ENCODE data around the gene KCNN3.

Gene KCNN3

DNA sequence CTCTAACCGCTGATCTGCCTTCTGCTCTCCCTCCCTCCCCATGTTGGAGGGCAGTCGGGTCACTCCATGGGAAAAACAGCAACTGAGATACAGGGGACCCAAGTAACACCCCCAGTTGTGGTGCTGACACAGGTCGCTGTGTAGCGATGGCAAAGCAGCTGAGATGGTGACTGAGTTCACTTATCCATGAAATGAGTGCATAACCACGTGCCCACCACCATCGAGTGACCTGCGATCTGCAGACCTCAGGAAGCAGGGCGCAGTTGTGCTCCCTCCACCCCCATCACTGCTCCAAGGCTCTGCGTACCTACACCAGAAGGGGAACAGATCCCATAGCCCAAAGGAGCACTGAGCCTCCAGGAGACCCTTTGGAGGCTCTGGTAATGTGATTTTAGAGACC, 31.1 kb downstream of the KCNN3 start:
- DNase-seq = no peak

DNA sequence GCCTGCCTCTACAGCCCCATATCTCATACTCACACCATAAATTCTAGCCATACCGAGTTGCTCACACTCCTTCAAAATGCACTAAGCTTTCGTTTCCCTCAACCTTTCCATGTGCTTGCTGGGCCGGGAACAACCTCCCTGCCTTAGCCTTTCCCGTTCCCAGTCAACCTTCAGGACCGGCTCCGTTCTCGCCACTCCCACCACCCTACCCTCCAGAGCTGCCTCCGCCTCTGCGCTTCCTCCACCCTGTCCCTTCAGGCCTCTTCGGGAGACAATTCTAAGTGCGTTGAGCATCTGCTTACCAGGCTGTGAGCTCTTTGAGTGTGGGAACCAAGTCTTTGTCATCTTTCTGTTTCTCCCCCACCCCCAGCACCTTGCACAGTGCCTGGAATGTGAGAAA, 31.6 kb downstream of the KCNN3 start:
- DNase-seq = no peak

DNA sequence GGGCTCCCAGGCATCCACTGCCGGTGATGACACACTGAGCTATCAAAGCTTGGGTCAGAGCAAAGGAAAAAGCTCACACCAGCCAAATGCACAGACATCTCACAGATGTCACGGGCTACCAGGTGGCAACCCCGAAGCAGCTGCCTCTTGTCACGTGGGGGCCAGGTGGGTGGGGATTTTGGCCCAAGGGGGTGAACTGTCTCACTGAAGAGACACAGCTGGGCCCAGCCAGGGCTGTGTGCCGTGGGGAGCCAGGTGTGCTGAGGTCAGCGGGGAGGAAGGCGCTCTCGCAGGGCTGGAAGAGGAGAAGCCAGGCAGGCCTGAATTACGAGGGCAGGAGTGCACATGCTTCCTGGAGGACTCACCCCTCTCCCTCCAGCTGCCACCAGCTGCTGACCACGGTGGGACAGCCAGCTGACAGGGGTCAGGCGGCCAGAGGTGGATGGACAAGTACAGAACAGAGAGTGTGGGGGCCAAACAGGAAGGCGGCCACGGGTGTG, 32.4 kb downstream of the KCNN3 start:
- DNase-seq = peak; percentile 49

DNA sequence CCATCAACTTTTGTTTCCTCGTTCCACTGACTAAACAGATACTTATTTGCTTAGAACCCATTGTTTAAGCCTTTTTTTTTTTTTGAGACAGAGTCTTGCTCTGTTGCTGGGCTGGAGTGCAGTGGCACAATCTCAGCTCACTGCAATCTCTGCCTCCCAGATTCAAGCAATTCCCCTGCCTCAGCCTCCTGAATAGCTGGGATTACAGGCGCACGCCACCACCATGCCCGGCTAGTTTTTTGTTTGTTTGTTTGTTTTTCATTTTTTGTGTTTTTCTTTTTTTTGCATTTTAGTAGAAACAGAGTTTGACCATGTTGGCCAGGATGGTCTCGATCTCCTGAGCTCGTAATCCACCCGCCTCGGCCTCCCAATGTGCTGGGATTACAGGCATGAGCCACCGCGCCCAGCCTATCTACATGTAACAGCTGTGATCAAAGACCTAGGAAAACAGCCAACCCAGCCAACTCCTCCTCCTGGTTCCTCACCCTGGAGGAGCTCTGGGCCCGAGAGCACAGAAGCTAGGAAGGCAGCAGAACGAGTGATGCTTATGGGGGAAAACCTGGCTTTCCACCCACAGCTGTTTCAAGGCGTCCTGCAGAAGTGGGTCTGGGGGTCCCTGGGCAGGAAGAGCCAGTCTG, 32.9 kb downstream of the KCNN3 start:
- no peak for DNase-seq

DNA sequence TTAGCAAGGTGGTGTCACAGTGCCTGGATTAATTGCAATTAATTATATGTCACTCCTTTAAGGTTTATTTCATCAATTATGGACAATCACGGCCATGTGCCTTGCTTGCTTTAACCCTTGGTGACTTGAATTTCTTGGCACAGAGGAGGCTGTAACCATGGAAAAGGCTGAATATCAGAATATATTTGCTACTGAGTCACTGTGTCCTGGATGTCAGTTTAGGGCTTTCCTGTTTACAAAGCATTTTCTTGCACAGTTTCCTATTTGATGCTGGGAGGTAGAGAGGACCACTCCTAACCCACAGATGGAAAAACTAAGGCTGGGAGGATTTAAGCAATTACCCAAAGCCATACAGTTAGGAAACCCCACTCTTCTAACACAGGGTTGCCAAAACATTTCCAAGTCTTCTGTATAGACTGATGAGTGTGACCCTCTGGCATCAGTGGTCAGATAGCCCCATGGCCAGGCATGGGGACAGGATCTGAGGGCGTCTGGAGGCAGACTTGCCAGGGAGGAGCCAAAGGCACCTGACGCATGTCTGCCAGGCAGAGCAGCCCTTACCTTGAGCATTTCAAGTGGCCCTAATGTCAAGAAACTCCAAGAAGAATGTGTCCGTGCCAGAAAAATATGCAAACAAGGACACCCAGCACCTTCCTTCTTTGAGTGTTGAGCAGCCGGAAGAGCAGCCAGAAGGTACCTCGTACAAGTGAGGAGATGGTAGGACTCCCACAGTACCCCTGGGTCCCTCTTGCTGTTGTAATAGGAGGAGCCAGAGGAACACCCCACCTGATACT, 34.4 kb downstream of the KCNN3 start:
- DNase-seq = no peak

DNA sequence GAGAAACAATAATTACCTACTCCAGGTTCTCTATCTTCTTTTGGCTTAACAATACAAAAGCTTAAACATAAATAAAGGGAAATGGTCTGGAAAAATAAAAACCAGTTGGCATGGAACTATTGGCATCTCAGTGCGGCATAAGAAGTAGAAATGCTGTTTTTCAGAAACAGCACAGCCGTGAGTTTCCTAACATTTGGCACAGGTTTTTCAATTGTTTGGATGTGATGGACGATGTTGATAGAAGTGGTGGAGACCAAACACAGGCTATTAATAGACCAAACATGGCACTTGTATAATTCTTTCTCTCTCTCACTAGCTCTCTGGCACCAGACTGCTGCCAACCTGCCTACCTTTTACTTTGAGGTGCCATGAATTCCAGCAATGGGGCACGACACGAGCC, 36.2 kb downstream of the KCNN3 start:
- no peak for DNase-seq

DNA sequence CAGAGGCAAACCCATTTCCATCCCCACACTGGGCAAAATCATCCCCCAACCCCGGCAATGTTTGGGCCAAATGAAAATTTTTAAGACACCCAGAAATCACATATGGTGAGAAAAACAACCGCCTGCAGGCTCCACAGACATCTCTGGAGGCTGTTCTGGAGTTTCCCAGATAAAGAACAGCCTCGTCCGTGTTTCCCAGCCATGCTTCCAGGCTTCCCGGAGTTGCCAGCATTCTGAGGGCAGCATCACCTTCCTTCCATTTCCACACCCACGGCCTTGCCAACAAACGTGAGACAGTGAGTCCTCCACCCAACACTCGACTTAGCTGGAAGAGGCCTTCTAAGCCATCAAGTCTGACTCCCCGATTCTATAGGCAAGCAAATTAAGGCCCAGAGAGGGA, 36.9 kb downstream of the KCNN3 start:
- no peak for DNase-seq

DNA sequence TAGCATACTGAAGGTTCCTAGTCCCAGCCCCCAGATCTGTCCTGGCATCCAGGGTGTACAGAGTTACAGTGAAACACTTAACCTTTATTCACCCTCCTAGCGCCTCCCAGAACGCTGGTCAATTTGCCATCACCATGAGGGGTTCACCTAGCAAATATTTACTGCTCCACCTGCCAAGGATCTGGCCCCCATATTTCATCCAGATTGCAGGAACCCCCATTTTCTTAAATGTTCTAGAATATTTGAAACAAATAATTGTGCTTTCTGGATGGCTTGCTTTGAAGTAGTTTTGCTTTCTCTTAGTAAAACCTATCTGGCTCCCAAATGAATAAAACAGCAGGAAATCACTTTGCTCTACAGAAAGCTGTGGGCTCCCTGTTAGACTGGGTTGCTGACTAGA, 37.7 kb downstream of the KCNN3 start:
- DNase-seq = no peak

DNA sequence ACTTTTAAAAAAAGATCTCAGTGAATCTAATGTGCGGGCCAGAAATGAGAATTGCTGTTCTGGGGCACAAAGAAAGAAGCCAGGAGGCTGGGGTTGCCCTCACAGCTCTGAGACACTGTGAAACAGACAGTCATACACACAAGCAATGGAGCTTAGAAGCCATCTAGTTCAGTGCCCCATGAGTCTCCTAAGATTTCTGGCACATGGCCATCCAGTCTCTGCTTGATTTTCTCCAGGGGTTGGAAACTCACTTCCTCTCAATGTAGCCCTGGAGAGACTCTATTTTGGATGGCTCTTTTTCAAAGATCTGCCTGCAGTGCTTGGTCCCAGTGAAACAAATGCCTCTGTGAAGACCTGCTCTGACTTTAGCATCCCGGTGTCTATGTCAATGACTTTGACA, 38.6 kb downstream of the KCNN3 start:
- DNase-seq = no peak

DNA sequence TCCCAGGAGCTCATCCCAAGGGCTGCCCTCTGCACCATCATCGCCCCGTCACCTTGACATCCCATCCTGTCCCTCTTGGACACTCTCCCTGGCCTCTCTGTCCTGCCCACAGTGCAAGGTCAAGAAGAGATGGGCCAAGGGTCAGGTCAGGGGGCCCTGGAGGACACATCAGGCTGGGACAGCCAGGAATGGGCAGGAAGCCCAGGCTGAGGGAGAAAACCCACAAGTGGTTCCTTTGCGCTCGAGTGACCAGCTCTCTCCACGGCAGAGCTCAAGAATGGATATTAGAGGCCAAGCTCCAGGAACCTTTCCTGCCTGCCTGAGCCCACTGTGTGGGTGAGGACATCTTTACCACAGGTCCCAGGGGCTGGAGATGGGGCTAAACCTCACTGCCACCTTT, 41.0 kb downstream of the KCNN3 start:
- no peak for DNase-seq

DNA sequence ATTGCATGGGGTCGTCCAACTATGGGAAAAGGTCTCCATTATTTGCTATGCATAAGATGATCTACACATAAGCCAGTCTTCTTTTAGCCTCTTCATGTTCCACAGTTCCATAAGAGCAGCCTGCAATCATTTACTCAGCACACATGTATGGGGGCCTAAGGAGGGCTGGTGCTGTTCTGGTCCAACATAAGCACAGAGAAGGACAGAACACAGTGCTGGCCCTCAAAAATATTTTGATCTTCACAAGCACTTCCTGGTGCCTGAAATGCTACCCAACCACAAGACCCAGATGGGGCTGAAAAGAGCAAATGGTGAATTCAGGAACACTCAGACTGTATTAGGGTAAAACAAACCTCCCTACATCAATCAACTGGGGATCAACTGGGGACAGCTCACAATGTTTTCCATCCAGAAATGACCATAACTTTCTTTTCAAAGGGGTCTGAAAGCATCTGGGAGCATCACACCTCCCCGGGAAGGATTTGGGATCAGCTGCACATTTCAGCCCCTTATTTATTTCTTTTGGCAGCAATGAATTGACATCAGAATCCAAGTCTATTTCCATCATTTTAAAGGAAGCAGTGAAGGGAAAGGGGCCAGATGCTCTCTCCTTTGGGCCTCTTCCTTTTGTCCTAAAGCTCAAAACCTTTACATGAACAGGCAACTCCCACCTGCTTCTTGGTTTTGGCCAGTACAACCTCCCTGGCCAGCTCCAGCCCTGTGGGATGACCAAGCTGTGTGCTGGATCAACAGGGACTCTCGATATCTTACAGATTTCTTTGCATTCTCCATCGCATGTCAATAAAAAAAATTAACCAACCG, 45.7 kb downstream of the KCNN3 start:
- no peak for DNase-seq

DNA sequence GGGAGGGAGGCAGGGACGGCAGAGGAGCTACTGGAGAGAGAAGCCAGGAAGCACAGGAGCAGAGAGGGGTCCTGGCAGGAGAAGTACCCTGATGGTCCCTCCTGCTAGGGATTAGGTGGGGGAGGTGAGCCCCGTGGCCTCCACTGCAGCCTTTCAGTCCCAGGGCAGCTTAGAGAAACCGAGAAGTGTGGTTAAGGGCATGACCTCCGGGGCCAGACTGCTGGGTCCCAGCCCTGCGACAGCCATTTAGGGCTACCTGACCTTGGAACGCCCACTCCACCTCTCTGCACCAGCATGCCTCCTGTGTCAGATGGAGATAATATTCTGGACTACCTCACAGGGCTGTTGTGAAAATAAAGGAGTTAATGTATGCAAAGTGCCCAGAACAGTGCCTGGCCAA, 47.4 kb downstream of the KCNN3 start:
- DNase-seq = no peak

DNA sequence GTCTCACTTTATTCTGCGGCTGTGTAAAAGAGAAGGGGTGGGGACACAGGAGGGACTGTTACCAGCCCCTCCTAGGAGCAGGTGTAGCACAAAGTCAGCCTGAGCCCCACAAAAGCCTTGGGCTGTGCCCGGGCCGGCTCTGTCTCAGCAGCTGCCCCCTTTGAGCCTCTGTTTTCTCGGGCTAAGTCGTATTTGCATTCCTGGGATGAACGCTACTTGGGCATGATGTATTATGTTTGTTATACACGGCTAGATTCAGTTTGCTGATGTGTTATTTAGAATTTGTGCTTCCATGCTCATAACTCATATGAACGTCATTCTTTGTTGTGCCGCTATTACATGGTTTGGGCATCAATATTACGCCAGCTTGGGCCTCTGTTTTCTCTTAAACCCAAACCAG, 47.8 kb downstream of the KCNN3 start:
- DNase-seq = peak; percentile 92

DNA sequence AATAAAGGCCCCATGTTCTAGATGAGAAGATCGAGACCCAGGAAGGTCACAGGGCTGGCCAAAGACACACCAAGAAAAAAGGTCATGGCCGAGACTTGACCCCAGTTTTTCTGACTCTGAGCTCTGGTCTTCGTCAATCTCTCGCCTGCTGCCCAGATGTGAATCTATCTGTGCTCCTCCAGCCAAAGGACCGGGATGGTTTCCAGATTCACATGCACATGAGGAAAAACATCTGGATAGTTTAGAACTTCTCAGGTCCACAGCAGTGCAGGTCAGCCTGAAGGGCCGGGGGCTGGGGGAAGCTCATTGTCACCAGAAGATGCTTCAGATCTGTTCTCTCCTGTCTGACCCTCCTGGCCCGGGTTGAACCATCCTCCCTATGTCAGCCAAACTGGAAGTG, 49.0 kb downstream of the KCNN3 start:
- no peak for DNase-seq

DNA sequence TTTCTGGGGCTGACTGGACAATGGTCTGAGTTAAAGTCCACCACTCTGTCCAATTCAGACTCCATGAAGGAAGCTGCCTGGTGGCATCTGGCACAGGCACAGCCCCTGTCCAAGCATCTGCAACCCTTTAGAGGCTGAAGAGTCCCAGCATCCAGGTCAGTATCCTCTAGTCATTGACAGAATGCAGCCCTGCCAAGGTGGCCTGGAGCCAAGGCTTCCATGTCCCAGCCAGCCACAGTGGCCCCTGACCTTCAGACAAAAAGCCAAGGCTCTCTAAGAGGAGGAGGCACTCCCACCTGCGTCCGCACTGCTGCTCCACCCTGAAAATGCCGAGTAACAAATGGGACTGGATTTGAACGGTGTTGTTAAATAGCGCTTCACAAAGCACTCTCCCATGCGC, 49.4 kb downstream of the KCNN3 start:
- DNase-seq = no peak

DNA sequence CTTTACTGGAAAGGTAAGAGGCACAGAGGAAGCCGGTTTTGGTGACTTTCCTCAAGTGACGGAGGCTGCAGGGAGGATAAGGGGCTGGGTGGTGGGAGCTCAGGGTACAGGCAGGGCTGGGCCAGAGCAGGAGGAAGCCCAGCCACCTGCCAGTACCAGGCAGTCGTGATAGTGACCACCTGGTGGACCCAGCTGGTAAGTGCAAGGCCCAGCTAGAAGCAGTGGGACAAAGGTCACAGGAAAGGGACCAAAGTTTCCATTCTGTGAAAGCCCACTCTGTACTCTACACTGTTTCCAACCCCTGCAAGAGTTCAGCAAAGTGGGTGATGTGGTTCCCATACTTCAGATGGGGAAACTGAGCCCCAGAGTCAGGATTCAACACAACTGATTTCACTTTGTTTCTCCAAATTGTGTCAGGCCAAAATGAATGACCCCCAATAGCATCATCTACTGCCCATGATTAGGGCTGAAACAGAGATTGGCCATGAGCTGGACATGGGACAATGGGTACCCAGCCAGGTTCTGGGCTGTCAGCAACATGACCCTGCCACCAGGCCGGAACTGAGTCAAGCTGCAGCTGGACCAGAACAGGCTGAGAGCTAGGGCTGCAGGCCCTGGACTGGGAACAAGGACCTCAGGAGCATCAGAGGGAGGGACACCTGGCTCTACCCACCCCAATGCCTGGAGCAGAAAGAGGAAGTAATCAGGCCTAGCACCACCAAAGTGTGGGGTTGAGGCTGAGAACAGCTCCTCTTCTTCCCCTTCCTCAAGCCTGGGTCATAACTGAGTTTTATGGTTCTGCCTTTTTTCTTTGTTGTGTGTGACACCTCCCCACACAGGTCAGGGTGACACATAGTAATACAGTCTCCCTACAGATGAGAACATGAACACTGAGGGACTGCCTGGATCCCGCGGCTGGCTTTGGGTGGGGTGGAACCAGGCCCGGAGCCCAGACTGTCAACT, 50.2 kb downstream of the KCNN3 start:
- no peak for DNase-seq

DNA sequence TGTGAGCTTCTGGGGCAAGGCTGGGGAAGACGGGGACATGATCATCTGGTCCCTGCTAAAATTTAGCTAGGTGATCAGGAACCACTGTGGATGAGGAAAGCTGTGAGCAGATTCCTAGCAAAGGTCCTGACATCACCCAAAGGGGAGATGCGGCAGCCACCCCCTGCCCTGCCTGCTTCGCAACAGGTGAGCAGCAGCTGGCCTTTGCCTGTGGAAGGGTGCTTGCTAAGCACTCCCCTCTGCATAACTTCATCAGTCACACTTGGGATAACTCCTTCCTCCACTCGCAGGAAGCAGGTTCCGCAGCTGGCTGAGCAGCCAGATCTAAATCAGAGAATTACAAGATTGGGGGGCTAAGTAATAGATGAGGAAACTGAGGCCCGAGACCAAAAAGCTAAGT, 51.2 kb downstream of the KCNN3 start:
- no peak for DNase-seq

DNA sequence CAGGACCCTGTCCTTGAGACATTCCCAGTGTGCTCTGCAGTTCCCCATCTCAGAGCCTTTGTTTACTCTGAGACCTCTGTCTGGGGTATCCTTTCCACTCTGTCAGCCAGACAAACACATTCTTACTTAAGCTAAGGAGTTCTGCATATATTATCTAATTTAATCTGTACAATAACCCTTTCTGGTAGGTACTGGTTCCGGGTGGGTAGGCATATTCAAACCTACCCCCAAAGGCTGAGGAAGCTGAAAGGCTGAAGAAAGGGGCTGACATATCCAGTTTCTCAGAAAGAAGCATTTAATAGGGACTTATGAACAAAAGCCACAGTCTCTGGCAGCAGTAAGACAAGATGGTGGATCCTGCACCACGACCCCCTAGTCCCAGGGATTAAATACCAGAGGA, 53.1 kb downstream of the KCNN3 start:
- DNase-seq = peak; percentile 76

DNA sequence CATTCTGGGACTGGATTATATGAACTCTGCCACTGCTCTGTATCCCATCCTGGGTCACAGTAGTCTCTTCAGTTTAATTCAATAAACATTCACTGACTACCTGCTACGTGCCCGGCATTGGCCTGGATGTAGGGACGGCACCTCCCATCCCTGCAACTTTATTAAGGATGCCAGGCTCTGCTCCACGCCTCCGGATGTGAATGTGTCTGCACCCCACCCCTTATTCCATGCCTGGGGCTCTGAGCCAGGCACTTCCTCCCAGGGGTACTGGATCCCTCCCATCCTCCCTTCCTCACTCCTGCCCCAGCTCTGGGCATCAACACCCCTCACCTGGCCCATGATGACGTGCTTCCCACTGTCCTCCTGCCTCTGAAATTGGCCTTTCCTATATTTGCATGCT, 53.7 kb downstream of the KCNN3 start:
- DNase-seq = peak; percentile 84

DNA sequence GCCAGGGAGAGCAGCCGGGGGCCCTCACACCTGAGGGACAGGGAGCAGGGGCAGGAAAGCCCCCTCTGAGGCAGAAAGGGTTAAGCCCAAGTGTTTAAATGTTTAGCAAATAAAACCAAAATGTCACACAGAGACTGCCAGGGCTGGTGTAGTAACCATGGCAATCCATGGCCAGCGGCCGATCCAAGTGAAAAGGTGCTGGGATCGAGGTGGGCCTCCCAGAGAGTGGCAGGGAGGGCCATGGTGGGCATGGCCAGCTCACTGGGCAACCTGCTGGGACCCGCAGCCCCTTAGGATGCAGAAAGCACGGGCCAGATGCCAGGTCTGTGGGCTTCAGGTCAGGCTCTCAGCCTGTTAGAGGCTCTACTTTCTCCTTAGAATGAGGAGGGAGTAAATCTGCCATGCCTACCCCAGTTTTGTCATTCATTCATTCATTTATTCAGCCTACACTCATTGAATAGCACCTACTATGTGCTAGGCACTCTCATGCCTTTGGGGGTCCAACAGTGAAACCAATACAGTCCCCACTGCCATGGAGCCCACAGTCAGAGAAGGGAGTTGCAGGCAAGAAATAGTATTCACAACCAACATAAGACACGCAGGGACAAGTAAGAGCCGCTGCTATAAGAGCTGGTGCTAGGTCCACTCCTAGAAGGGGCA, 56.1 kb downstream of the KCNN3 start:
- DNase-seq = no peak

DNA sequence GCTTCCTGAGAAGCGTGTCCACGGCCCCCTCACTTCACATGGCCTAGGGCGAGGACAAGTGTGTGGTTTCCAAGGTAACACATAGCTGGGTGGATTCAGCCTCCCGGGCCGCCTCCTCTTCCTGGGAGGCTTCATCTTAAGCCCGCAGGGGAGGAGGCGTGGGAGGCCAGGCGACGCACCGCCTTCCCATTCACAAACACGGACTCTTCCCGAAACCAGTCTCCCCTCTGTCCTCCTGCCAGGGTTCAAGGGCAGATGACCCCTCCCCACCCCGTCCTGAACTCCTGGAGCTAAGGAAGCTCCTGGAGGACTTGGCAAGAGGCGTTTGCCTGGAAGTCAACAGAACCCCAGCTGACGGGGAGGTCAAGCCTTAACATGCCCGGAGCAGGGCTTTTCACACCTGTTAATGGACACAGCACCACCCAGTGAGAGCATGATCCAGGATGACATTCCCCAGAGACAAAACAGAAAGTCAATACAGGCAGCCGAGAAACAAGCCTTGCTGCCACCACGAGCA, 56.7 kb downstream of the KCNN3 start:
- DNase-seq = peak; percentile 97

DNA sequence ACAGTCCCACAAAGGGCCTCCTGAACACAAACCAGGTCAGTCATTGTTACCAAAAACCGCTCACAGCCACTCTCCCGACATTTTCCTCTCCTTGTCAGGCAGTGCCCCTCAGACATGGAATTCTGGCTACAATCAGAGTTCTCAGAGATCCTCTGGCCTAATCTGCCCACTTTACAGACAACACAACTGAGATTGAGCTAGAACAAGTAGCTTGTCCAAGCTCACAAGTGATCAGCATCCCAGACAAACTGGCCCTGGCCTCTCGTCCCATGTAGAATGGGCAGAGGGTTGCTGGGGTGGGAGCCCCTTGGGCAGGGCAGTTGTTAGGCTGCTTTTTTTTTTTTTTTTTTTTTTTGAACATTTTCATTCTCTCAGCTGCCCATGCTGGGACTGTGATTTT, 57.2 kb downstream of the KCNN3 start:
- no peak for DNase-seq

Data from NCI-H526 treated with DMSO at 0.1 percent for 48 hours (cell line).